AG04450 (cell line): ENCODE measurements around the gene SESTD1. TPM values are rescaled to one million over a fixed set of nuclear protein-coding genes. Genes with fewer than 3 reads are reported as not detected.

ENCODE experiments used
- CTCF ChIA-PET: fragments of 300-600, 350-600 bp; formaldehyde crosslinking; extraction: SDS; loops from one replicate; lab custom pipeline; 2022; ENCODE audit warnings: antibody characterized with exemption, inconsistent platforms; lab: Charles Lee
- POLR2A ChIA-PET: fragments of 350-600 bp; formaldehyde crosslinking; extraction: SDS; loops from one replicate; lab custom pipeline; 2021; ENCODE audit warnings: antibody characterized with exemption, inconsistent platforms; lab: Yijun Ruan, JAX
- DNase-seq: peaks from one replicate; pipeline ENCODE4 v3.0.0-alpha.2; 2011; ENCODE audit warnings: low read depth, low spot score
- H3K27ac ChIP-seq: one replicate; pipeline ENCODE4 v1.5.1; 2012; ENCODE audit warnings: low read depth, low read length, control low read depth
- H3K27me3 ChIP-seq: one replicate; pipeline ENCODE4 v1.6.0; 2012; ENCODE audit warnings: low read length; ENCODE audit not compliant: control insufficient read depth, insufficient read depth
- H3K4me3 ChIP-seq: 2 replicates; pipeline ENCODE4 v1.5.1; 2011; ENCODE audit warnings: mild to moderate bottlenecking, low read depth, low read length, control low read depth
- H3K9me3 ChIP-seq: 2 replicates; pipeline ENCODE4 v1.5.1; 2012; ENCODE audit warnings: low read length; ENCODE audit not compliant: control insufficient read depth, insufficient read depth
- CTCF ChIP-seq: IDR thresholded peaks from 2 replicates; pipeline ENCODE4 v1.5.1; 2011; ENCODE audit warnings: low read depth, low read length, control low read depth, inconsistent platforms
- polyA plus RNA-seq: library from polyadenylated mRNA; depleted of rRNA; stranded (reverse); fragments of >200 nt; gene quantifications from 2 replicates; pipeline ENCODE4 v1.2.3, GENCODE V29; 2011

SESTD1 gene
- polyA plus RNA-seq, 1 experiment = 24.3 TPM

- H3K27ac ChIP-seq = no peak overlapping the region
- H3K4me3 ChIP-seq = no peak overlapping the region
- H3K9me3 ChIP-seq = no peaks in the 10 kb centered on the region
- TF ChIP-seq CTCF = no peak
- H3K27me3 ChIP-seq = no peaks in the 10 kb centered on the region
- POLR2A ChIA-PET = no interaction called here
- no peak for DNase-seq
- CTCF ChIA-PET = interaction anchor here (0.6 to 2.4 kb wide), 15 partner anchors 10 to 621 kb away, joined by 3 to 33 read pairs (median 6); no protein-coding TSS in a partner anchor
These were observed 134.1 kb downstream of the SESTD1 start for GRCh38 chr2:179130560-179130959.

DNA sequence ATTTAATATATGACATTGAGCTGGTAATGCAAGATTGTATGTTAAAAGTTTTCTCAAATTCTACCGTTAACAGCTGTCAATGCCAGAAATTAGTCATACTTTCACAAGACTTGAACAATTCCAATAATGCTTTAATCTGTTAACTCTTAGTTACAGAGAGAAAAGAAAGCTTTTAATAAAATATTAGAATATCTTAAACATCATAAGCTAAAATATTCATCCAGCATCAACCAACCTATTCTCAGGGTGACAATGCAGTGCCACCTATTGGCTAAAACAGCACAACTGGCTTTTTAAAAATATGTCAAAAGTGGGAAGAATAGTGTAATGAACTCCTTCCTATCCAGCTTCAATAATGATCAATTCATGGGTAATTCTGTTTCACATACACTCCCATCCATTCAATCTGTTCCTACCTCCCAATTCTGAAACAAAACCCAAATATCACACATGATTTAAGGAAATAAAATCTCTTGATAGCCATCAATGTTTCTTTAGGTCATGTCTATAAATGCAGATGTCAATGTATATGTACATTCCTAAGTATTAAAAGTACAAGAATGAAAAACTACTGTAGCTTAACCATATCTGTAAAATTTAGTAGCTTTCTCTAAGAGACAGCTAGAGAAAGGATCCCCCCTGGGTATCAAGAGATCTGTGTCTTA, 134.9 kb downstream of the SESTD1 start:
- no peak for DNase-seq
- POLR2A ChIA-PET = no interaction called here

GRCh38 chr2:179125404-179125803, 139.2 kb downstream of the SESTD1 start:
- CTCF ChIA-PET = no interaction called here
- no peaks in the 10 kb centered on the region for H3K27me3 ChIP-seq
- POLR2A ChIA-PET = no interaction called here
- H3K9me3 ChIP-seq = no peaks in the 10 kb centered on the region
- H3K4me3 ChIP-seq = no peak overlapping the region
- TF ChIP-seq CTCF = no peak
- DNase-seq = no peak
- H3K27ac ChIP-seq = no peak overlapping the region

More for the DNA sequence above, 134.9 kb downstream of the SESTD1 start:
- H3K27ac ChIP-seq = no peak overlapping the region
- TF ChIP-seq CTCF = peak; percentile 60
- no peaks in the 10 kb centered on the region for H3K9me3 ChIP-seq
- no peak overlapping the region for H3K4me3 ChIP-seq
- H3K27me3 ChIP-seq = no peaks in the 10 kb centered on the region
- CTCF ChIA-PET = interaction anchor here (0.6 to 2.4 kb wide), 33 partner anchors 9 to 622 kb away, joined by 3 to 33 read pairs (median 4); no protein-coding TSS in a partner anchor

GRCh38 chr2:179124282-179124681, 140.3 kb downstream of the SESTD1 start:
- Histone ChIP-seq H3K9me3 (no peaks in the 10 kb centered on the region), H3K4me3 (no peak overlapping the region), H3K27ac (no peak overlapping the region), H3K27me3 (no peaks in the 10 kb centered on the region)
- no peak for DNase-seq
- TF ChIP-seq CTCF = no peak
- POLR2A ChIA-PET = no interaction called here
- CTCF ChIA-PET = no interaction called here

GRCh38 chr2:179123272-179123662, 141.4 kb downstream of the SESTD1 start:
- H3K27me3 ChIP-seq = no peaks in the 10 kb centered on the region
- ChIA-PET CTCF (no interaction called here), POLR2A (no interaction called here)
- no peak overlapping the region for H3K27ac ChIP-seq
- H3K4me3 ChIP-seq = no peak overlapping the region
- TF ChIP-seq CTCF = no peak
- DNase-seq = no peak
- no peaks in the 10 kb centered on the region for H3K9me3 ChIP-seq
